T-helper 1 cell treated with Interleukin-12 subunit alpha and Interleukin-12 subunit beta and Interleukin-4 antibody, amounts not matched to agents 30 ng/mL and 1 ng/mL, for 36 hours (primary cell): Measurements from ENCODE around the gene ARSB. TPM values are rescaled to one million over a fixed set of nuclear protein-coding genes. Genes with fewer than 3 reads are reported as not detected.
"Not testable (repeated sequence)": the region's sequence is repeated elsewhere in the genome, so short reads cannot be mapped to it uniquely, and the experiment has no call there.

Source experiments
- intact Hi-C: fragments of 100-400 bp; cut with micrococcal nuclease; formaldehyde crosslinking; loops from one replicate; pipeline ENCODE4 v1.15.1; 2024
- total RNA-seq: library from RNA; stranded (reverse); gene quantifications from 2 replicates; pipeline ENCODE4 v1.2.3, GENCODE V29; 2022

ARSB gene
- total RNA-seq, 1 donor from 2014 or later, result 12.5 TPM

GRCh38 chr5:78907255-78907891, 77.7 kb downstream of the ARSB start:
- intact Hi-C loops, result no loop called here

- intact Hi-C loops, result no loop called here
Observed at GRCh38 chr5:78905084-78905938, 79.8 kb downstream of the ARSB start.

GRCh38 chr5:78903861-78904260, 81.2 kb downstream of the ARSB start:
- intact Hi-C loops, result no loop called here

GRCh38 chr5:78903353-78903752, 81.8 kb downstream of the ARSB start:
- intact Hi-C loops, result no loop called here

- intact Hi-C loops, result loop anchor here (1.0 to 2.0 kb wide), 5 partner anchors 65 to 564 kb away; no protein-coding TSS in a partner anchor
Observed at GRCh38 chr5:78899922-78900362, 85.2 kb downstream of the ARSB start.

- intact Hi-C loops, result no loop called here
Observed at GRCh38 chr5:78896132-78896531, 89.0 kb downstream of the ARSB start.

- intact Hi-C loops, result no loop called here
Observed at GRCh38 chr5:78895616-78896015, 89.5 kb downstream of the ARSB start.

- intact Hi-C loops, result no loop called here
Observed at GRCh38 chr5:78893940-78894677, 91.0 kb downstream of the ARSB start.

- intact Hi-C loops, result no loop called here
Observed at GRCh38 chr5:78890667-78891379, 94.3 kb downstream of the ARSB start.

GRCh38 chr5:78889369-78890140, 95.6 kb downstream of the ARSB start:
- intact Hi-C loops, result no loop called here

GRCh38 chr5:78888580-78889368, 96.3 kb downstream of the ARSB start:
- intact Hi-C loops, result no loop called here

GRCh38 chr5:78887384-78888118, 97.6 kb downstream of the ARSB start:
- intact Hi-C loops, result loop anchor here (1.0 kb wide), 1 partner anchor 97 kb away; no protein-coding TSS in a partner anchor

GRCh38 chr5:78886341-78887230, 98.5 kb downstream of the ARSB start:
- intact Hi-C loops, result loop anchor here (1.0 kb wide), 2 partner anchors 79 to 98 kb away; no protein-coding TSS in a partner anchor

GRCh38 chr5:78881884-78882283, 103.2 kb downstream of the ARSB start:
- intact Hi-C loops, result no loop called here

GRCh38 chr5:78879516-78879915, 105.6 kb downstream of the ARSB start:
- intact Hi-C loops, result no loop called here

GRCh38 chr5:78866076-78866475, 119.0 kb downstream of the ARSB start:
- intact Hi-C loops, result not testable (repeated sequence)

- intact Hi-C loops, result no loop called here
Observed at GRCh38 chr5:78858364-78858763, 126.7 kb downstream of the ARSB start.

GRCh38 chr5:78855026-78855425, 130.1 kb downstream of the ARSB start:
- intact Hi-C loops, result no loop called here
